ENCODE measurements around the gene WDPCP.
"Not testable (repeated sequence)": the region's sequence is repeated elsewhere in the genome, so short reads cannot be mapped to it uniquely, and the experiment has no call there.

GRCh38 chr2:63323662-63324061 is 264.6 kb downstream of the WDPCP start:
- TF ChIP-seq POLR2A (IDR thresholded peaks at IDR 0.05; ENCODE audit: low read depth, low read length); CTCF (conservative IDR thresholded peaks at IDR 0.05; ENCODE audit: low read depth, low read length); FOS (IDR thresholded peaks at IDR 0.05; ENCODE audit: low read depth, low read length); RCOR1 (IDR thresholded peaks at IDR 0.05; ENCODE audit: insufficient replicate concordance, low read length); MXI1 (IDR thresholded peaks at IDR 0.05; ENCODE audit: borderline replicate concordance, low read depth, low read length); CEBPB (IDR thresholded peaks at IDR 0.05; ENCODE audit: low read depth, low read length); RAD21 (IDR thresholded peaks at IDR 0.05; ENCODE audit: low read length); NFE2L2 (IDR thresholded peaks at IDR 0.05; ENCODE audit: low read depth, low read length); BHLHE40 (IDR thresholded peaks at IDR 0.05; ENCODE audit: low read depth, low read length); USF2 (IDR thresholded peaks at IDR 0.05; ENCODE audit: low read depth, low read length); RFX5 (IDR thresholded peaks at IDR 0.05; ENCODE audit: low read depth, low read length); SMC3 (IDR thresholded peaks at IDR 0.05; ENCODE audit: low read depth, low read length): not testable (repeated sequence)

Measured in IMR-90 (cell line).